Posterior cingulate gyrus (tissue), 11 donors: ENCODE results near the gene RAB11FIP3.

Source experiments
- DNase-seq, 10 donors: peaks; one replicate each; pipeline versions ENCODE4 v3.0.0 to v3.0.0-alpha.2; 2020 to 2021; ENCODE audit warnings: mixed read lengths in 3 of 10
- intact Hi-C: fragments of 100-400 bp; cut with DNase I; formaldehyde crosslinking; loops from one replicate; pipeline ENCODE4 v1.15.1; 2023

RAB11FIP3 gene

DNA sequence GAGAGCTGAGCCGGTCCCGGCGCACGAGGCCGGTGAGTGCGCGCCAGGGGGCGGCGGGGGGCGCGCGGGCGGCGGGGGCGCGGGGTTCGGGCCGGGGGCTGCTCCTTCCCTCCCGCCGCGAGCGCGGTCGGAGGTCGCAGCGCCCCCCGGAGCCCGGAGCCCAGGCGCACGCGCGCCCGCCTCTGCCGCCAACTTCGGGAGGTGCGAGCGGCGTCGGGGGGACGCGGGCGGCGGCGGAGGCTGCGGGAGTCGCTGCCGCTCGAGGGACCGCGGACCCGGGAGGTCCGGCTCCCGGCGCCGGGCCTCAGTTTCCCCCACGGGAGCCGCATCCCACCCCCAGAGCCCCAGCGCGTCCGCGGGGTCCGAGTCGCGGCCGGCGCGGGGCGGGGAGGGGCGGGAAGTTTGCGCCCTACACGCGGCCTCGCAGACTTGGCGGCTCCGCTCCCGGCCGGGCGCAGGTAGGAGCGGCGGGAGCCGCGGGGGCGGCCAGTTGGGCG, 134.8 kb downstream of the RAB11FIP3 start, which contains the start of gene PRR35:
Gene PRR35 (plus strand): TSS at position 191 of the 497 bp plus-strand sequence. CDS start 2,901 bp downstream, outside the sequence.
- no peak for DNase-seq
- intact Hi-C loops, result no loop called here

GRCh38 chr16:560701-561412, 135.4 kb downstream of the RAB11FIP3 start:
- intact Hi-C loops, result no loop called here

GRCh38 chr16:561413-561794, 136.0 kb downstream of the RAB11FIP3 start:
- intact Hi-C loops, result no loop called here
- no peak for DNase-seq

More at GRCh38 chr16:560701-561412, 135.4 kb downstream of the RAB11FIP3 start:
- no peak for DNase-seq

GRCh38 chr16:561957-562938, 136.8 kb downstream of the RAB11FIP3 start:
- no peak for DNase-seq
- intact Hi-C loops, result no loop called here

DNA sequence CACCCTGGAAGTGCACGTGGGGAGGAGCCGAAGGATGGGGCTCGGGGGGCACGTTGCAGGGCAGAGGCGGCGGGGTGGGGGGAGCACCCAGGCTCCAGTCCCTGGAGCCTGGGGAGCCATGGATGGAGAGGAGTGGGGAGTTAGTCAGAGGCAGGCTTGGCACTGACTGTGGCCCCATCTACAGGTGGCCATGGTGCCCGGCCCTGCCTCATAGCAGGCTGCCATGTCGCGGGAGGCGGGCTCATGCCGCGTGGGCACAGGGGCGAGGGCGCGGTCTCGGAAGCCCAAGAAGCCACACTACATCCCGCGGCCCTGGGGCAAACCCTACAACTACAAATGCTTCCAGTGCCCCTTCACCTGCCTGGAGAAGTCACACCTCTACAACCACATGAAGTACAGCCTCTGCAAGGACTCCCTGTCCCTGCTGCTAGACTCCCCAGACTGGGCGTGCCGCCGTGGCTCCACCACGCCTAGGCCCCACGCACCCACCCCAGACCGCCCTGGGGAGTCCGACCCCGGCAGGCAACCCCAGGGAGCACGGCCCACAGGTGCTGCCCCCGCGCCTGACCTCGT, 137.7 kb downstream of the RAB11FIP3 start:
- intact Hi-C loops, result no loop called here
- DNase-seq, result no peak

DNA sequence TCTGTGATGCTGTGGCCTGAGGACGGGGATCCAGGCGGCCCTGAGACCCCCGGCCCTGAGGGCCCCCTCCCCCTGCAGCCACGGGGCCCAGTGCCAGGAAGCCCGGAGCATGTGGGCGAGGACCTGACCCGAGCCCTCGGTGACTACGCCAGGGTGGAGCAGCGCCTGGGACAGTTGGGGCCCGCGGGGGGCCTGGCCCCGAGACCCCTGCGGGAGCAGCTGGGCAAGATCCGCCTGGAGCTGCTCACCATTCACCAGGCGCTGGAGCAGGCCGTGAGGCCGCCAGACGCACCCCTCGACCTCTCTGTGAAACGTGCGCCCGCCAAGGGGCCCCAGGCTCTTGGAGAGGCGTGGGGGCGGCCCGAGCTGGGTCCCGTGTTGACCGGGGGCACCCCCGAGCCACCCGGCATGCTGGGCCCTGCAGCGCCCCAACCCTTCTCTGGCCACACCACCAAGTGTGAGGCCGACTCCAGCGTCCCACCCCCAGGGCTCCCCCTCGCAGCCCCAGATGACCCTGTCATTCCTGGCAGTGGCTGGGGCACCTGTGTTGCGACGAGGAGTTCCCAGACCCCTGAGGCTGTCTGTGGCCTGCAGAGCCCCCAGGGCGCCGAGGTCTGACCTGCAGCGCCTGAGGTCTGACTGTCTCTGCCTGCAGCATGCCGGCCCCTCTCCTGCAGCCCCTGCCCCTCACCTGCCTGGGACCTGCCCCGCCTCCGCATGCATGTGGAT, 139.4 kb downstream of the RAB11FIP3 start:
- intact Hi-C loops, result no loop called here
- no peak for DNase-seq

- intact Hi-C loops, result no loop called here
- no peak for DNase-seq
Measured at GRCh38 chr16:565419-566330, 140.2 kb downstream of the RAB11FIP3 start.

DNA sequence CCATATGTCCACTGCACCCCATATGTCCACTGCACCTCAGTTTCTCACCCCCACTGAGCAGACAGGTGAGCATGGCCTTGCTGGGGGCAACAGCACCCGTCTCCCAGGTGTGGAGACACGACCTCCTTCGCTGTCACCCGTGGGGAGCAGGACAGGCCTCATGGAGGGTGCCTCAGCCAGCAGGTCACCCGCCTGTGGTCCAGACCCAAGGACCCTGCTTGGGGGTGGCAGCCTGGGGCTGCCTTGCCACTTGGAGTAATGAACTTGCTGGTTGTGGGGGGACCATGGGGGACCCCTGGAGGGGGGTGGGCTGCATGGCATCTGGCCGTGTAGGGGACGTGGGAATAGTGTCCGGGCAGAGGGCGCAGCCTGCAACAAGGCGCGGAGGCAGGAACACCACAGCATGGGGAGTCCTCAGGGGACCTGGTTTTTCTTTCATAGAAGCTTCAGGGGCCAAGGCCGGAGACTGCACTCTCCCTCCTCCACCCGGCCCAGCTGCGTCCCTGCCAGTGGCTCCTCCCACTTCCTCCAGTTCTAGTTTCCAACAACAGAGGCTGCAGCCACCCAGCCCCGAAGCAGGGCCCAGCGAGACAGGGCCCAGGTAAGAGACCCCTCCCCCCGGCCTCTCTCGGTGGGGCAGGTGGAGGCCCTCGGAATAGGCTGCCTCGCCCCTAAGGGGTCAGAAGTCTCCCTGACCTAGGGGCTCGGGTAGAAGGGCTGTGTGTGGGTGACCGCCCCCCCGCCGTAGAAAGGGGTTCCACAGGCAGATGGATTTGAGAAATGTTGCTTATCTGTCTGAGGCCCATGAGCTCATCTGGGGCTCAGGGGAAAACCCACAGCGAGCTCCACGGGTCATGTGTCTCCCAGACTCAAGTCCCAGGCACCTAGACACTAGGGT, 141.3 kb downstream of the RAB11FIP3 start, which contains the start of gene NHLRC4:
Gene NHLRC4 (plus strand): TSS at position 531 of the 898 bp plus-strand sequence. CDS start 1,043 bp downstream, outside the sequence.
- peak in 2 of 10 donors; percentile 37 to 92 for DNase-seq
- intact Hi-C loops, result no loop called here

DNA sequence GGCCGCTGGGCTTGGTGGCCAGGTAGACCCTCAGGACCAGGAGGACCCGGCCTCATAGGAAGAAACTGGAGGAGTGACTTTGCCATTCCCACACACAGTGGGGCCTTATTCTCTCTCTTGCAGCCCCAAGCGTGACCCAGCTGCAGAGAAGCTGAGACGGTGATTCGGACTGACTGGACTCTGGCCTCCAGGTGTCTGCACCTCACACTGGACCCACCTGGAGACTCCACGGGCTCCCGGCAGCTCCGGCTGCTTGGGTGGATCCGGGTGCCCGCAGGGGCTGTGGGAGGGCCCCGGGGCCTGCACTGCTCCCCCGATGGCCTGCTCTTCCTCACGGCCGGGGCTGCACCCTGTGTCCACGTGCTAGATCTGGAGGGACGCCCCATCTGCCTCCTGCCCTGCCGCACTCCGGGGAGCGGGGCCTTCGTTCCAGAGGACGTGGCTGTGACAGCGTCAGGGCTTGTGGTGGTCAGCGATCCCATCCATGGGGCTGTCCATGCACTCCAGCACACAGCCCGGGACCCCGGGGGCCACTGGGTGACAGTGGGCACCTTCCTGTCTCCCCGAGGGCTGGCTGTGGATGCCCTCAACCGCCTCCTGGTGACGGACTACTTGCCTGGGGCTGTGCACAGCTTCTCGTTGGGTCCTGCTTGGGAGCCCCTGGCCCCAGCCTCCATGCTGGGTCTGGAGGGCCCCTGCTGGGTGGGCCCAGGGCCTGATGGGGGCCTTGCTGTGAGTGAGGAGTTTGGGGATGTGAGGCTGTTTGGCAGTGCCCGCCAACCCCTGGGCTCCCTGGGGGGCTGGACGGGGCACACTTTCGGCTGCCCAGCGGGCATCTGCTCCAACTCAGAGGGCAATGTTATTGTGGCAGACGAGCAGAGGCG, 142.2 kb downstream of the RAB11FIP3 start:
- DNase-seq, result no peak
- intact Hi-C loops, result no loop called here

- intact Hi-C loops, result no loop called here
- no peak for DNase-seq
Measured at GRCh38 chr16:568401-569258, 143.2 kb downstream of the RAB11FIP3 start.

DNA sequence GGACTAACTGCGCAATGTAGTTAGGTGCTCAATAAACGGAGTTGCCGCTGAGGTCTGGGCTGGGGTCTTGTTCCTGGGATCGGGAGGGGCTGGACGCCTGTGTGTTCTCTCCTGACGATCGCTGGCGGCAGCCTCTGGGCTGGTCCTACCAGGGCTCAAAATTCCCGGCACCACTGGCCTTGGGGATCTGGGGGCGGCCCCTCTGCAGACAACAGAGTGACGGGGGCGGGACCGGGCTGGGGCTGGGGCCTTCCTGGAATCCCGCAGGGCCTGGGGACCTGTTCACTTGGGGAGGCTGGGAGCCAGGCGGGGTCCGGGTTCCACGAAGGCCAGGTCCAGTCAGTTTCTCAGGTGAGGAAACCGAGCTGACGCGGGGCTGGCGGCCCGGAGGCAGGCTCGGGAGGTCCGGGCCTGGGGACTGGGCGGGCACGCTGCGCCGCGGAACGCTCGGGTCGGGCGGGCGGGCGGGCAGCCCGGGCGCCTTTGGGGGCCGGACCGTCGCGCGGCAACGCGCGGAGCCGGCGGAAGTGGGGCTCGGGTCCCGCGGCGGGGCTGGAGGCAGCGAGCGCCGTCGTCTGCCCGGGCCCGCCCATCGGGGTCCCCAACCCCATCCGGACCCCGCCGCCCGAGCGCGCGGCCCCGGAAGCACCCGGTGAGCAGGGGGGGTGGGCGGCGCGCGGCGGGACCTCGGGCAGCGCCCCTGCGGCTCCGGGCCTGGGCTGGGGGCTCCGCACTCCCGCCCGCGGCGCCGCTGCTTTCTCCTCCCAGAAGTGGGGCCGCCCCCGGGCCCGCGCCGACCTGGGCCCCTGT, 144.2 kb downstream of the RAB11FIP3 start, which contains the start of gene PIGQ:
Gene PIGQ (plus strand): TSS at position 524 of the 810 bp plus-strand sequence. CDS start 4,107 bp downstream, outside the sequence.
- peak; percentile 36 to 94 (median 65) for DNase-seq
- intact Hi-C loops, result no loop called here
